ENCODE results near the gene DACH2.

The DACH2 gene

DNA sequence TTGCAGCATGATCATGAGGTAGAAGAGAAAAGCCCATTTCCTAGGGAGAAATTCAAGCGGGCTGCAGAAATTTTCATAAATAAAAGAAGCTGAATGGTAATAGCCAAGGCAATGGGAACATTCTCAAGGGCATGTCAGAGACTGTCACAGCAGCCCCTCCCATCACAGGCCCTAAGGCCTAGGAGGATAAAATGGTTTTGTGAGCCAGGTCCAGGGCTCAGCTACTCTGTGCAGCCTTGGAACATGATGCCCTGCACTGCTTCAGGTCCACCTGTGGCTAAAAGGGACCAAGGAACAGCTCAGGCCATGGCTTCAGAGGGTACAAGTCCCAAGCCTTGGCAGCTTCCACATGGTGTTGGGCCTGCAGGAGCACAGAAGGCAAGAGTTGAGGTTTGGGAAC, 93.3 kb downstream of the DACH2 start:
- H3K27ac ChIP-seq = no peak overlapping the region
- no peak overlapping the region for H3K4me3 ChIP-seq

DNA sequence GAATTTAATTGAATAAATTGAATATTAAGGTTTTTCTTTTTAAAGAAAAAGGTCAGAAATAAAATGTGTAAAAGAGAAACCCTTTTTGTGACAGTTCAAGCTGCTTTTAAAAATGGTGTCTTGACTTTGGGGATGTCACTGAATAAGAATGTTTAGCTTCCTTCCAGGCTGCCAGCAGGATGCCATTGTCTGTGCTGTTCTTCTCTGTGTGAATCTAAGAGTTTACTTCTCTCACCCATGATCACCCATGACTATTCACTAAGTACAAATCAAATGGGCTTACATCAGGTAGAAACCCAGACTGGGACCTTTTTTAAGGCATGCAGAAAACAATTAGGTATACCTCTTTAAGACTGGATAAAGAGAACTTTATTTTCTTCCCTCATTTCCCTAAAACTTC, 115.3 kb downstream of the DACH2 start:
- Histone ChIP-seq H3K4me3 (no peak overlapping the region), H3K27ac (no peak overlapping the region)

DNA sequence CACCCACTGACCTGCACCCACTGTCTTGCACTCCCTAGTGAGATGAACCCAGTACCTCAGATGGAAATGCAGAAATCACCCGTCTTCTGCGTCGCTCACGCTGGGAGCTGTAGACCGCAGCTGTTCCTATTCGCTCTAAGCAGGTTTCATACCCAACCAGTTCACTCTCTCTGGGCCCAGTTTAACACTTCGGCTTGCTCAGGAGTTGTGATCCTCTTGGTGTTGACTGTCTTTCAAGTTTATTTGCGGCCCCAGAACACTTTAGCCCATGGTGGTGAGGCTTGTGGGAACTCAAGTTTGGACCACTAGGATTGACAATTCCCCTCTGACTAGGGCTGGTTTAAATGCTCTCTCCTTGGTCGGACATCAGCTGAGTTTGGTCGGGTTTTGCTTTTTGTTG, 147.0 kb downstream of the DACH2 start:
- H3K4me3 ChIP-seq = no peak overlapping the region
- no peak overlapping the region for H3K27ac ChIP-seq

- H3K27ac ChIP-seq = no peak overlapping the region
- no peak overlapping the region for H3K4me3 ChIP-seq
These were observed 174.7 kb downstream of the DACH2 start for GRCh38 chrX:86322913-86323312.

DNA sequence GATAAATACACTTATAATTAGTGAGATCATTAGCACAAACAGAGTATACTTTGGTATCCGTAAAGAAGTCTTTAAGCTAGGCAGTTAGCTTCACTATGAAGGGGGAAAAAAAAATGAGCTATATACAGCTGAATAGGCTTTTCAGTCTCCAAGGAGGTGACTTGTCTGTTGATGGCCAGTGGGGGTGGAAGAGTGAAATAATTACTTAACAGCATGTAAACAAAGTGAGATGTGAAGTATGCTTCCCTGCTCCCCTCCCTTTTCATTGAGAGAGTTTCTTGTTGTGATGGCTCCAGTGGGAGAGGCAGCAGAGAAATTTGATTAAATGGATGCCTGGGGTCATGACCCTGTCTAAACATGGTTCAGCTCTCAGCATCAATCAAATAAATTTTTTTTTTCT, 180.9 kb downstream of the DACH2 start:
- no peak overlapping the region for H3K4me3 ChIP-seq
- H3K27ac ChIP-seq = no peak overlapping the region

- no peak overlapping the region for H3K4me3 ChIP-seq
These were observed 200.4 kb downstream of the DACH2 start for GRCh38 chrX:86348669-86349068.

GRCh38 chrX:86349115-86349514, 200.9 kb downstream of the DACH2 start:
- Histone ChIP-seq H3K27ac (no peak overlapping the region), H3K4me3 (no peak overlapping the region)

More at GRCh38 chrX:86348669-86349068, 200.4 kb downstream of the DACH2 start:
- no peak overlapping the region for H3K27ac ChIP-seq

GRCh38 chrX:86369847-86370630, 221.8 kb downstream of the DACH2 start:
- Histone ChIP-seq H3K4me3 (no peak overlapping the region), H3K27ac (no peak overlapping the region)

- Histone ChIP-seq H3K4me3 (no peak overlapping the region), H3K27ac (no peak overlapping the region)
These were observed 222.7 kb downstream of the DACH2 start for GRCh38 chrX:86370927-86371326.

GRCh38 chrX:86379209-86379608, 231.0 kb downstream of the DACH2 start:
- no peak overlapping the region for H3K27ac ChIP-seq
- no peak overlapping the region for H3K4me3 ChIP-seq

DNA sequence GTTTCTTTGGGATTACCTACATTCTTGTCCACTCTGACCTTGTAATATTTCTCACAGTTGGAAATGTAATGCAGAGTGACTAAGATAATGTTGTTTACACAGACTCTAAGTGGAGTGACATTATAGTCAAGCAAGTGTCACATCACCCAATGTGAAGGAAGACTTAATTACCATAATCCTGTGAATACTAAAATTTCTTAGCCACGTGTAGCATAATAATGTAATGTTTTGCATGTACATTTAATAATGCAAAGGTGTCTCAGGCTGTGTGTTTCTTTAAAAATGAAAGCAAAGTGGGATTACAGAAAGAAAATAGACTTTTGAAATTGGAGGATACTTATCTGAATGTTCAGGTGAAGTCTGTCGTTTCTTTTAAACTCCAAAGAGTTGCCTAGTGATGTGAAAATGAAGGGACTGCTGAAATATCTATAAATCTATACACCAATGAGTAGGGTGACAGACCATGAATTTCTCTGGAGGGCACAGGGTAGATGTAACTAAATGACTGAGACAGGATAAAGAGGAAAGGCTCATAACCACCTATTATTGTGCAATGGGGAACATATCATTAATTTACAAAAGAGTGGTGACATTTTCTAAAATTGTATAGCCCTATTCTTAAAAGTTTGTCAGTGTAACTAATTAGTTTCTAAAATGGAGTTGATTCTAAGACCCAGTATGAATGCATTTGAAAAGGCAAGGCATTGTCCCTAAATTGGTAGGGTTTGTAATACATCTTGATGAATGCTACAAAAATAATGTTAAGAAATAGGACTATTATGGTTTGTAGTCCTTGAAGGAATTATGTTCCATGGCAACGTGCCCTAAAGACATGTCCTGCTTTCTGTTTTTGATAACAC, 235.7 kb downstream of the DACH2 start:
- Histone ChIP-seq H3K27ac (no peak overlapping the region), H3K4me3 (no peak overlapping the region)

DNA sequence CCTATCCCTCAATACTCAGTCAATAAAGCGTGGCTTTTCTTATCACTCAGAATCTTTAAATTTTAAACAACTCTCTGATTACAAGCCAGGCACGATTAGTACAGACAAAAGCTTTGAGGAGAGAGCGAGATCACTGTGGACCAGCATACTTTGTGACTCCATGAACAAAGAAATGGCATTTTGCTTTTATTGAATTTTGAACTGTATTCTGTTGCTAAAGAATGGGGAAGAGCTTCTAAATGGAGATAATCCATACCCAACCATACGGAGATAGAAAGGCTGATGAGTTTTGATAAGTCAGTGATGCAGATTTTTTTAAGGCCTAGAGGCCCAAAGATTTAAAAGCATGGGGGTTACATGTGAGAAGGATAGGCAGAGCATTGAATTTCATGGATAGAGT, 259.1 kb downstream of the DACH2 start:
- H3K4me3 ChIP-seq = no peak overlapping the region

DNA sequence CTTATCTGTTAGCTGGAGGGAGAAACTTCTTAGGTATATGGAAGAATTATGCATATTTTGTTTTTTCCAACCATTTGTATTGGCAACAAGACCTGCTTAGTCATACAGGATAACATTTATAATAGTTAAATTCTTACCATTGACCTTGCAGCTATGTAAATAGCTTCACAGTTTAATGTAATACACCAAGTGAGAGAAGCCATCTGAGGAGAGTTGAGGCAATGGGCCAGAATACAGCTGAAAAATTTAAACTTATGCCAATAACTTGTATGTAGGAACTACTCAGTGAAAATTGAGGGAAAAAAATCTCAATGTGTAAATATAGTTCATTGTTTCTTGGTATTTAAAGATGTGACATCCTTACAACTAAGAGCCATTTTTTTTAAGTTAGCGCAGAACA, 273.5 kb downstream of the DACH2 start:
- Histone ChIP-seq H3K27ac (no peak overlapping the region), H3K4me3 (no peak overlapping the region)

More for the DNA sequence above, 259.1 kb downstream of the DACH2 start:
- no peak overlapping the region for H3K27ac ChIP-seq

GRCh38 chrX:86436116-86436515, 287.9 kb downstream of the DACH2 start:
- no peak overlapping the region for H3K27ac ChIP-seq
- H3K4me3 ChIP-seq = no peak overlapping the region

DNA sequence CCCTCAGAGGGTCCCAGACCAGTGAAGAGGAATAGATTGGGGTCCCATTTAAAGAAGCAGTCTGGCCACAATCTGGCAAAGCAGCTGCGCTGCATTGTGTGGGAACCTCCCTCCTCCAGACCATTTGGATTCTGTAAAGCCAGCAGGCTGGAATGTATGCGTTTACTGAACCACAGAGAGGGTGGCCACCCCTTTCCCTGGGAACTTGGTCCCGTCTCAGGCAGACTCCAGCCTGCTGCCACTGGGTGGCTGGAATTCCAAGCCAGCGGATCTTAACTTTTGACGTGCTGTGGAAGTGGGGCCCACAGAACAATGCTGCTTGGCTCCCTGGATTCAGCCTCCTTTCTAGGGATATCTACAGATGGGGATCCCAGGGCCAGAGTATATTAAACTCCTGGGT, 307.2 kb downstream of the DACH2 start:
- Histone ChIP-seq H3K27ac (no peak overlapping the region), H3K4me3 (no peak overlapping the region)

GRCh38 chrX:86460760-86461159, 312.5 kb downstream of the DACH2 start:
- H3K4me3 ChIP-seq = no peak overlapping the region
- no peak overlapping the region for H3K27ac ChIP-seq

DNA sequence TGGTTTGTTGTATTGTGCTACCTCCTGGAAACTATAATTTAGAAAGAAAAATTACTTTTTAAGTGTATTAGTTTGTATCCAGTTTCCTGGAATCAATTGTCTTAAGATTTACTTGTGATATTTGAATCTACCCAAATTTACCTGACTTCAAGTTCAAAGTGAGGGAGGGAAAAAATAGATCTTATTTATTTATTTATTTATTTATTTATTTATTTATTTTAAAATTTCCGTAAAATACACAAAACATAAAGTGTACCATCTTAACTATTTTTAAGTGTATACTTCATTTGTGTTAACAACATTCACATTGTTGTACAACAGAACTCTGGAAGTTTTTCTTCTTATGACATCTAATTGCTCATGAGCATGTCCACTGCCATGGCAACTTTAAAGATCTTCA, 356.0 kb downstream of the DACH2 start:
- no peak overlapping the region for H3K27ac ChIP-seq
- H3K4me3 ChIP-seq = no peak overlapping the region

DNA sequence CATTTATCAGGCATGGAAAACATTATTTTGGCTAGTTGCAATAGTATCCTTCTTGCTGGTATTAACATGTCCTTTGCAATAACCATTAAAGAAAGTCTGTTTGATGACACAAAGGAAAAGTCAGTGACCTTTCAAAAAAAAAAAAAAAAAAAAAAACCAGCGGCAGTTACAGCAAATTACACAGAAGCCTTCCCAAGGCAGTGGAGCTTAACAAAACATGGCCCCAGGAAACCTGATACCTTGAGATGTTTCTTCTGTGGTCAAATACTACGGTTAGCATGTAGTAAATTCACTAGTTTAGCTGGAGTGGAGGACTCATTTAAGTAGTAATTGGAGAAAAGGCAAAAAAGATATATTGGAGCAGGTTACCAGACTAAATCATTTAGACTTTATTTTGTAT, 359.1 kb downstream of the DACH2 start:
- Histone ChIP-seq H3K4me3 (no peak overlapping the region), H3K27ac (no peak overlapping the region)

- H3K4me3 ChIP-seq = no peak overlapping the region
- H3K27ac ChIP-seq = no peak overlapping the region
These were observed 431.5 kb downstream of the DACH2 start for GRCh38 chrX:86579777-86580176.

DNA sequence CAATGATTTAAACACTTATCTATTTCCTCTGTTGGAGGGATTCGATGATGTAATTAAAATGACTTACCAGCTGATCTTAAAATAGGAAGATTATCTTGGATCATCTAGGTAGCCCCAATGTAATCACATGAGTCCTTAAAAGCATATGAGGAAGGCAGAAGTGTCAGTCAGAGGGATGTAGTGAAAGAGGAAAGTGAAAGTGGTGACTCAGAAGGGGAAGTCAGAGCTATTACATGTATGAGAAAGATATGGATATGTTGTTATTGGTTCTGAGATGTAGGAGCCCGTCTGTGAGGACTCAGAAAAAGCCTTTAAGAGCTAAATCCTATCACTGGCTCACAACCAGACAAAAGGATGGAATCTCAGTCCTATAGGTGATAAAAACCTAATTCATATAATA, 456.4 kb downstream of the DACH2 start:
- Histone ChIP-seq H3K27ac (no peak overlapping the region), H3K4me3 (no peak overlapping the region)

GRCh38 chrX:86696951-86697350, 548.7 kb downstream of the DACH2 start:
- no peak overlapping the region for H3K27ac ChIP-seq
- H3K4me3 ChIP-seq = no peak overlapping the region
